ENCODE results near the gene IGFBP3. TPM values are rescaled to one million over a fixed set of nuclear protein-coding genes. Genes with fewer than 3 reads are reported as not detected.

Gene IGFBP3
- total and polyA plus RNA-seq, 2 of the 13 experiments (the other 11 are each of a cell fraction or from before 2014, with no cell fraction given): 57.5 TPM; not detected in 1

DNA sequence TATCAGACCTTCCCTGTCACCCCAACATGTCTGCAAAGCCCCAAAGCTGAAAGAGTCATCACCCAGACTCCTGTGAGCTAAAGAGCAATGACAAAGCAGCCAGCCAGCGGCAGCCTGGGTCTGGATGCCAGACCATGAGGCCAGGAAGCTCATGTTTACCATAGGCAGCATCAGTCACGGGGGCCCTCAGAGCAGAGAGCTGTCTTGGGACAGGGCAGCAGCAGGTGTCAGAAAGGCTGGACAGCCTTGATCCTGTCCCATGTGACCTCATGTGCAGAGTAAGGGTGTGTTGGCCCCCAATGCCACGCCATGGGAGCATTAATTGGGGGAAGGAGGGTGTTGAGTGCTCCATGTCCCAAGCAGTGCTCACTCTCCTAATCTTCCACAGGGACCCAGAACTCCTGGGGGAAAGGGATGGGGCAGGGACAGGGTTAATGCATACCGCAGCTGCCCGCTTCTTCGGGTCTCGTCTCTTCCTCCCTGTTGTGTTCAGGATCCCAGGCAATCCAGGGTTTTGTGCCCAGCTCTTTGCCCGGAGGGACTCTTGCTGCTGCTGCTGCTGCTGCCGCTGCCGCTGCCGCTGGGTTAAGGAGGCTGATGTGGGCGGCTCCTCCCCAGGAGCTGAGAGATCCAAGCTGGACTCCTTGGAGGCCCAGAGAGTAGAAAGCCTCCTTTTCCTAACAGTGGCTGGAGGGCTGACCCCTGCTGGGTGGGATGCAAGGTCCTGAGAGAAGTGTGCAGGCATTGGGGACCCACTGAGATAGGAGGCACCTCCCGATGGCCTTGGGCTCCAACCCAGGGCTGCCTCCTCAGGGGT, 55.3 kb downstream of the IGFBP3 start (continued):
- TF ChIP-seq, protein P1, sequence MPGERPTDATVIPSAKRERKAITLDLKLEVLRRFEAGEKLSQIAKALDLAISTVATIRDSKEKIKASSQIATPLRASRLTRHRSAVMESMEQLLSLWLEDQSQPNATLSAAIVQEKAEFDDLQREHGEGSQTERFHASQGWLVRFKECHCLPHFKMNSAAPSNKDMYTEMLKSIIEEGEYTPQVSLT (CRISPR knock-in tag; IDR thresholded peaks at IDR 0.05; ENCODE audit: borderline replicate concordance, low read depth): no peak
- TF ChIP-seq HIVEP1 (CRISPR knock-in tag; IDR thresholded peaks at IDR 0.05) (no peak), EP300 (IDR thresholded peaks at IDR 0.05; ENCODE audit: low read depth in 2 of 2, low read length in 2 of 2) (no peak), EP300 (CRISPR knock-in tag; IDR thresholded peaks at IDR 0.05; ENCODE audit: borderline replicate concordance) (0 out of 2 replicates have a peak, but pooled peaks have one; percentile 14), ZC3H13 (CRISPR knock-in tag; IDR thresholded peaks at IDR 0.05) (no peak), MYC (CRISPR knock-in tag; IDR thresholded peaks at IDR 0.05; ENCODE audit: borderline replicate concordance) (peak; percentile 32; the same call in 1 of the 2 replicates), YEATS4 (CRISPR knock-in tag; IDR thresholded peaks at IDR 0.05; ENCODE audit: borderline replicate concordance) (0 out of 2 replicates have a peak, but pooled peaks have one; percentile 2), MBD4 (IDR thresholded peaks at IDR 0.05; ENCODE audit: borderline replicate concordance, low read length) (no peak), CHD2 (IDR thresholded peaks at IDR 0.05; ENCODE audit: low read depth, low read length) (no peak), ZFX (CRISPR knock-in tag; IDR thresholded peaks at IDR 0.05; ENCODE audit: low read depth) (peak; percentile 35; the same call in 1 of the 2 replicates), NFE2 (CRISPR knock-in tag; IDR thresholded peaks at IDR 0.05) (no peak), DPF2 (CRISPR knock-in tag; IDR thresholded peaks at IDR 0.05; ENCODE audit: borderline replicate concordance, low read depth) (peak; percentile 45; the same call in 1 of the 2 replicates), MLLT10 (CRISPR knock-in tag; IDR thresholded peaks at IDR 0.05) (no peak), TOPORS (CRISPR knock-in tag; IDR thresholded peaks at IDR 0.05) (no peak), ZFP41 (CRISPR knock-in tag; IDR thresholded peaks at IDR 0.05; ENCODE audit: borderline replicate concordance) (no peak), PHF21A (CRISPR knock-in tag; IDR thresholded peaks at IDR 0.05) (peak; percentile 26; the same call in 1 of the 2 replicates), SMAD3 (CRISPR knock-in tag; IDR thresholded peaks at IDR 0.05) (no peak)
- TF ChIP-seq, protein P2, sequence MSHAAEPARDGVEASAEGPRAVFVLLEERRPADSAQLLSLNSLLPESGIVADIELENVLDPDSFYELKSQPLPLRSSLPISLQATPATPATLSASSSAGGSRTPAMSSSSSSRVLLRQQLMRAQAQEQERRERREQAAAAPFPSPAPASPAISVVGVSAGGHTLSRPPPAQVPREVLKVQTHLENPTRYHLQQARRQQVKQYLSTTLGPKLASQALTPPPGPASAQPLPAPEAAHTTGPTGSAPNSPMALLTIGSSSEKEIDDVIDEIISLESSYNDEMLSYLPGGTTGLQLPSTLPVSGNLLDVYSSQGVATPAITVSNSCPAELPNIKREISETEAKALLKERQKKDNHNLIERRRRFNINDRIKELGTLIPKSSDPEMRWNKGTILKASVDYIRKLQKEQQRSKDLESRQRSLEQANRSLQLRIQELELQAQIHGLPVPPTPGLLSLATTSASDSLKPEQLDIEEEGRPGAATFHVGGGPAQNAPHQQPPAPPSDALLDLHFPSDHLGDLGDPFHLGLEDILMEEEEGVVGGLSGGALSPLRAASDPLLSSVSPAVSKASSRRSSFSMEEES (CRISPR knock-in tag; IDR thresholded peaks at IDR 0.05): peak; percentile 95
- TF ChIP-seq, protein P3, sequence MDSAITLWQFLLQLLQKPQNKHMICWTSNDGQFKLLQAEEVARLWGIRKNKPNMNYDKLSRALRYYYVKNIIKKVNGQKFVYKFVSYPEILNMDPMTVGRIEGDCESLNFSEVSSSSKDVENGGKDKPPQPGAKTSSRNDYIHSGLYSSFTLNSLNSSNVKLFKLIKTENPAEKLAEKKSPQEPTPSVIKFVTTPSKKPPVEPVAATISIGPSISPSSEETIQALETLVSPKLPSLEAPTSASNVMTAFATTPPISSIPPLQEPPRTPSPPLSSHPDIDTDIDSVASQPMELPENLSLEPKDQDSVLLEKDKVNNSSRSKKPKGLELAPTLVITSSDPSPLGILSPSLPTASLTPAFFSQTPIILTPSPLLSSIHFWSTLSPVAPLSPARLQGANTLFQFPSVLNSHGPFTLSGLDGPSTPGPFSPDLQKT (CRISPR knock-in tag; IDR thresholded peaks at IDR 0.05; ENCODE audit: borderline replicate concordance): no peak
- TF ChIP-seq, protein P4, sequence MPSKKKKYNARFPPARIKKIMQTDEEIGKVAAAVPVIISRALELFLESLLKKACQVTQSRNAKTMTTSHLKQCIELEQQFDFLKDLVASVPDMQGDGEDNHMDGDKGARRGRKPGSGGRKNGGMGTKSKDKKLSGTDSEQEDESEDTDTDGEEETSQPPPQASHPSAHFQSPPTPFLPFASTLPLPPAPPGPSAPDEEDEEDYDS (CRISPR knock-in tag; IDR thresholded peaks at IDR 0.05): peak; percentile 23; the same call in 1 of the 2 replicates
- TF ChIP-seq, protein P5, sequence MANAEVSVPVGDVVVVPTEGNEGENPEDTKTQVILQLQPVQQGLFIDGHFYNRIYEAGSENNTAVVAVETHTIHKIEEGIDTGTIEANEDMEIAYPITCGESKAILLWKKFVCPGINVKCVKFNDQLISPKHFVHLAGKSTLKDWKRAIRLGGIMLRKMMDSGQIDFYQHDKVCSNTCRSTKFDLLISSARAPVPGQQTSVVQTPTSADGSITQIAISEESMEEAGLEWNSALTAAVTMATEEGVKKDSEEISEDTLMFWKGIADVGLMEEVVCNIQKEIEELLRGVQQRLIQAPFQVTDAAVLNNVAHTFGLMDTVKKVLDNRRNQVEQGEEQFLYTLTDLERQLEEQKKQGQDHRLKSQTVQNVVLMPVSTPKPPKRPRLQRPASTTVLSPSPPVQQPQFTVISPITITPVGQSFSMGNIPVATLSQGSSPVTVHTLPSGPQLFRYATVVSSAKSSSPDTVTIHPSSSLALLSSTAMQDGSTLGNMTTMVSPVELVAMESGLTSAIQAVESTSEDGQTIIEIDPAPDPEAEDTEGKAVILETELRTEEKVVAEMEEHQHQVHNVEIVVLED (CRISPR knock-in tag; IDR thresholded peaks at IDR 0.05; ENCODE audit: borderline replicate concordance): no peak
- TF ChIP-seq, protein P6, sequence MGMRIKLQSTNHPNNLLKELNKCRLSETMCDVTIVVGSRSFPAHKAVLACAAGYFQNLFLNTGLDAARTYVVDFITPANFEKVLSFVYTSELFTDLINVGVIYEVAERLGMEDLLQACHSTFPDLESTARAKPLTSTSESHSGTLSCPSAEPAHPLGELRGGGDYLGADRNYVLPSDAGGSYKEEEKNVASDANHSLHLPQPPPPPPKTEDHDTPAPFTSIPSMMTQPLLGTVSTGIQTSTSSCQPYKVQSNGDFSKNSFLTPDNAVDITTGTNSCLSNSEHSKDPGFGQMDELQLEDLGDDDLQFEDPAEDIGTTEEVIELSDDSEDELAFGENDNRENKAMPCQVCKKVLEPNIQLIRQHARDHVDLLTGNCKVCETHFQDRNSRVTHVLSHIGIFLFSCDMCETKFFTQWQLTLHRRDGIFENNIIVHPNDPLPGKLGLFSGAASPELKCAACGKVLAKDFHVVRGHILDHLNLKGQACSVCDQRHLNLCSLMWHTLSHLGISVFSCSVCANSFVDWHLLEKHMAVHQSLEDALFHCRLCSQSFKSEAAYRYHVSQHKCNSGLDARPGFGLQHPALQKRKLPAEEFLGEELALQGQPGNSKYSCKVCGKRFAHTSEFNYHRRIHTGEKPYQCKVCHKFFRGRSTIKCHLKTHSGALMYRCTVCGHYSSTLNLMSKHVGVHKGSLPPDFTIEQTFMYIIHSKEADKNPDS (CRISPR knock-in tag; IDR thresholded peaks at IDR 0.05): 0 out of 2 replicates have a peak, but pooled peaks have one; percentile 54

Measured in HepG2 (cell line).